GM21529 (cell line): ENCODE data around the gene PRR16.

Experiments used
- ATAC-seq: cut with Tn5 transposase; IDR thresholded peaks from one replicate; pipeline ENCODE4 v1.9.1; 2021; ENCODE audit not compliant: unreplicated experiment

Gene PRR16

GRCh38 chr5:120703918-120704587 lies 240.0 kb downstream of the PRR16 start:
- no peak for ATAC-seq

GRCh38 chr5:120706877-120707276 lies 242.8 kb downstream of the PRR16 start:
- ATAC-seq = no peak

GRCh38 chr5:120717381-120717780 lies 253.3 kb downstream of the PRR16 start:
- ATAC-seq = no peak

GRCh38 chr5:120730214-120730613 lies 266.1 kb downstream of the PRR16 start:
- ATAC-seq = no peak

GRCh38 chr5:120734033-120734432 lies 269.9 kb downstream of the PRR16 start:
- no peak for ATAC-seq

GRCh38 chr5:120735076-120735475 lies 271.0 kb downstream of the PRR16 start:
- ATAC-seq = no peak
